Hepatocyte (in vitro differentiated cells): Measurements from ENCODE around the gene SOBP. TPM values are rescaled to one million over a fixed set of nuclear protein-coding genes. Genes with fewer than 3 reads are reported as not detected.

Source experiments
- DNase-seq: peaks from one replicate; pipeline ENCODE4 v3.0.0-alpha.2; 2016; ENCODE audit warnings: low spot score
- H2AFZ ChIP-seq: fragments of 200-600 bp; sonication (generic); 2 replicates; pipeline ENCODE4 v1.6.0; 2016; ENCODE audit warnings: antibody characterized with exemption, mild to moderate bottlenecking
- H3K27ac ChIP-seq: fragments of 200-600 bp; sonication (generic); 2 replicates; pipeline ENCODE4 v1.5.1; 2016; ENCODE audit warnings: mild to moderate bottlenecking
- H3K27me3 ChIP-seq: fragments of 200-600 bp; sonication (generic); 2 replicates; pipeline ENCODE4 v1.6.1; 2016
- H3K36me3 ChIP-seq: fragments of 200-600 bp; sonication (generic); replicated peaks from 2 replicates; pipeline ENCODE4 v1.5.1; 2016; ENCODE audit warnings: low read depth; ENCODE audit not compliant: insufficient read depth
- H3K4me1 ChIP-seq: fragments of 200-600 bp; sonication (generic); 2 replicates; pipeline ENCODE4 v1.5.1; 2016; ENCODE audit warnings: mild to moderate bottlenecking, moderate library complexity; ENCODE audit not compliant: insufficient read depth
- H3K4me2 ChIP-seq: fragments of 200-600 bp; sonication (generic); 2 replicates; pipeline ENCODE4 v1.6.0; 2016
- H3K4me3 ChIP-seq: fragments of 200-600 bp; sonication (generic); 2 replicates; pipeline ENCODE4 v1.5.1; 2016; ENCODE audit warnings: mild to moderate bottlenecking
- H3K79me2 ChIP-seq: fragments of 200-600 bp; sonication (generic); 2 replicates; pipeline ENCODE4 v1.6.0; 2017; ENCODE audit warnings: mild to moderate bottlenecking
- H3K9me2 ChIP-seq: fragments of 200-600 bp; sonication (generic); replicated peaks from 2 replicates; pipeline ENCODE4 v1.6.0; 2017; ENCODE audit warnings: mild to moderate bottlenecking; ENCODE audit not compliant: insufficient read depth
- H3K9me3 ChIP-seq: fragments of 200-600 bp; sonication (generic); 2 replicates; pipeline ENCODE4 v1.5.1; 2016; ENCODE audit warnings: low read depth, mild to moderate bottlenecking
- H4K20me1 ChIP-seq: fragments of 200-600 bp; sonication (generic); 2 replicates; pipeline ENCODE4 v1.6.0; 2016; ENCODE audit warnings: mild to moderate bottlenecking; ENCODE audit not compliant: insufficient read depth, poor library complexity, severe bottlenecking
- EZH2 ChIP-seq: fragments of 200-600 bp; sonication (generic); IDR thresholded peaks from 2 replicates; pipeline ENCODE4 v1.6.1; 2016; ENCODE audit warnings: antibody characterized with exemption, mild to moderate bottlenecking, borderline replicate concordance
- EZH2phosphoT487 ChIP-seq: fragments of 200-600 bp; sonication (generic); IDR thresholded peaks from one replicate; pipeline ENCODE4 v1.6.1; 2018; ENCODE audit warnings: antibody characterized with exemption, mild to moderate bottlenecking, low read depth, moderate library complexity; ENCODE audit not compliant: unreplicated experiment, severe bottlenecking
- WGBS: methylation state at CpG from one replicate; pipeline ENCODE4 v1.1.6; 2016; ENCODE audit warnings: low lambda C conversion rate; ENCODE audit errors: missing lambda C conversion rate; 5-methylcytosine and 5-hydroxymethylcytosine counted together
- polyA plus RNA-seq: library from polyadenylated mRNA; unstranded; fragments of >200 nt; fragmentation: Nextera tagmentation; extraction: Ambion mirVana; gene quantifications from 2 replicates; pipeline ENCODE4 v1.2.1, GENCODE V29; 2016
- total RNA-seq: library from RNA; depleted of rRNA; stranded (reverse); fragments of >200 nt; gene quantifications from 2 replicates; pipeline ENCODE4 v1.2.3, GENCODE V29; 2014
- TF ChIP-seq, protein P1 (sequence below): fragments of 200-600 bp; sonication (generic); IDR thresholded peaks from 2 replicates; pipeline ENCODE4 v1.5.1; 2016; ENCODE audit warnings: antibody characterized with exemption, mild to moderate bottlenecking; ENCODE audit not compliant: poor library complexity

SOBP gene
- total and polyA plus RNA-seq, 2 experiments from 2014 or later = 2.1 to 2.2 TPM

DNA sequence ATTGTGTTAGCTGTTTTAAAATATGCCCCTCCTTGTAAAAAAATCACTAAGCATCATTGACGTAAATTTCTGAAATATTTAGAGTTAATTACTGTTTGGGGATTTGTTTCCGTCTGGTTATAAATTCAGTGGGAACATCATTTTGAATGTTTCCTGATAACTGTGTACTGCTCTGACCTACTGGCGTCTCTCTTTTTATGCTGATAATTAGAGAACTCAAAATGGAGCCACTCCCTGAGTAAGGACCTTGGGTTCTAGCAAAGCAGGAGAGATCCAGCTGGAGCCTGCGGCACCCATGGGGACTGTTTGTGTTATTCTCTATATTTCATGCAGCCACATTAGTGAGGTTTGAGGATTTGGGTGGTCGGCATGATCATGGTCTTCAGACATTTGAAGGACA, 124.9 kb downstream of the SOBP start:
- no peak overlapping the region for H2AFZ ChIP-seq
- H3K9me2 ChIP-seq = no peaks in the 10 kb centered on the region
- no peaks in the 10 kb centered on the region for H4K20me1 ChIP-seq
- WGBS = 91% methylated on average over 5 of the region's 5 CpGs
- no peaks in the 10 kb centered on the region for H3K36me3 ChIP-seq
- H3K27ac ChIP-seq = no peak overlapping the region
- no peaks in the 10 kb centered on the region for H3K27me3 ChIP-seq
- H3K4me3 ChIP-seq = no peak overlapping the region
- H3K4me1 ChIP-seq = peaks cover 5% of the 10 kb centered on the region
- TF ChIP-seq EZH2 = no peak
- TF ChIP-seq, protein P1, sequence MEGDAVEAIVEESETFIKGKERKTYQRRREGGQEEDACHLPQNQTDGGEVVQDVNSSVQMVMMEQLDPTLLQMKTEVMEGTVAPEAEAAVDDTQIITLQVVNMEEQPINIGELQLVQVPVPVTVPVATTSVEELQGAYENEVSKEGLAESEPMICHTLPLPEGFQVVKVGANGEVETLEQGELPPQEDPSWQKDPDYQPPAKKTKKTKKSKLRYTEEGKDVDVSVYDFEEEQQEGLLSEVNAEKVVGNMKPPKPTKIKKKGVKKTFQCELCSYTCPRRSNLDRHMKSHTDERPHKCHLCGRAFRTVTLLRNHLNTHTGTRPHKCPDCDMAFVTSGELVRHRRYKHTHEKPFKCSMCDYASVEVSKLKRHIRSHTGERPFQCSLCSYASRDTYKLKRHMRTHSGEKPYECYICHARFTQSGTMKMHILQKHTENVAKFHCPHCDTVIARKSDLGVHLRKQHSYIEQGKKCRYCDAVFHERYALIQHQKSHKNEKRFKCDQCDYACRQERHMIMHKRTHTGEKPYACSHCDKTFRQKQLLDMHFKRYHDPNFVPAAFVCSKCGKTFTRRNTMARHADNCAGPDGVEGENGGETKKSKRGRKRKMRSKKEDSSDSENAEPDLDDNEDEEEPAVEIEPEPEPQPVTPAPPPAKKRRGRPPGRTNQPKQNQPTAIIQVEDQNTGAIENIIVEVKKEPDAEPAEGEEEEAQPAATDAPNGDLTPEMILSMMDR = no peak
- no peak for TF ChIP-seq EZH2phosphoT487
- H3K9me3 ChIP-seq = no peaks in the 10 kb centered on the region
- no peaks in the 10 kb centered on the region for H3K79me2 ChIP-seq
- no peak overlapping the region for H3K4me2 ChIP-seq
- DNase-seq = no peak

DNA sequence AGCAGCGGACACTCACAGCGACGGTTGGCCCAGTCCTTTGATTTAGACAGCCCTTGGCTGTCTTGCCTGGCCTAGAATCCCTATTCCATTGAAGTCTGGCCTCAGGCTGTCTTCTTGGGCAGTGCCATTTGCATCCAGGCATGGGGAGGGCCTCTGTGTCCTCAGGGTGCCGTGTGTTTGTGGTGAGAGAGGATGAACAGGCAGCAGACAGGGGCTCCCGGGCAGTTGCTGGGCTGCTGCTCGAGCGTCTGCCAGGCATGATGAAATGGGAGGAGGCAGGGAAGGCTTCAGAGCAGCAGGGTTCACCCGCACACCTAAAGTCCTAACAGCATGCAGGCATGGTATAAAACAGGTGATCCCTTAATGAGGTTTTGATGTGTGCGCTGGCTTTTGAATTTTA, 126.9 kb downstream of the SOBP start:
- WGBS = 73% methylated on average over 9 of the region's 9 CpGs
- H3K79me2 ChIP-seq = no peaks in the 10 kb centered on the region
- no peak overlapping the region for H2AFZ ChIP-seq
- no peak for TF ChIP-seq EZH2phosphoT487
- TF ChIP-seq EZH2 = no peak
- TF ChIP-seq, protein P1 = no peak
- no peaks in the 10 kb centered on the region for H3K27me3 ChIP-seq
- H3K36me3 ChIP-seq = no peaks in the 10 kb centered on the region
- no peaks in the 10 kb centered on the region for H4K20me1 ChIP-seq
- H3K4me3 ChIP-seq = no peak overlapping the region
- no peaks in the 10 kb centered on the region for H3K9me3 ChIP-seq
- H3K9me2 ChIP-seq = no peaks in the 10 kb centered on the region
- H3K4me1 ChIP-seq = no peaks in the 10 kb centered on the region
- H3K27ac ChIP-seq = no peak overlapping the region
- DNase-seq = no peak
- H3K4me2 ChIP-seq = no peak overlapping the region

DNA sequence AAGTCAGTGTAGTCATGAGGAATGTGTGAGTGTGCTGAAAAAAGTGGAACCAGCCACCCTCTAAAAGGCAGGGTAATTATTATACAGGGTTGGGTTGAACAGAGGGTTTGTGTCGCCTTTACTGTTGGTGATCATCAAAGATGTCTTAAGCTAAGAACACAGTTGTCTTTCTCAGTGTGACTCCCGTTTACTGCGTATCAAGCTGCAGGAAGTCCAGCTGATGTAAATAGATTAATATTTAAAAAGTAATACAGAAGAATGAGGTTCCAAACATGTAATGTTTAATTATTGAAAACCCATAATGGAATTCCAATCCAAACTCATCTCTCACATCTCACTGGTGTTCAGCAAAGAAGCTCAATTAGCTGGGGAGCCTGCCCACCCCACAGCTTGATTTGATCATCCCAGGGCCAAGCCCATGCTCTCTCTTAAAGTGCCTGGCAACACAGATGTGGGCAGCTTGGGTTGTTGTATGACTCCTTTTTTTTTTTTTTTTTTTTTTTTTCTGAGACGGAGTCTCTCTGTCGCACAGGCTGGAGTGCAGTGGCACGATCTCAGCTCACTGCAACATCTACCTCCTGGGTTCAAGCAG, 127.5 kb downstream of the SOBP start:
- no peak overlapping the region for H2AFZ ChIP-seq
- DNase-seq = no peak
- no peak overlapping the region for H3K4me3 ChIP-seq
- no peaks in the 10 kb centered on the region for H3K79me2 ChIP-seq
- no peaks in the 10 kb centered on the region for H3K27me3 ChIP-seq
- no peaks in the 10 kb centered on the region for H3K4me1 ChIP-seq
- H3K27ac ChIP-seq = no peak overlapping the region
- no peak overlapping the region for H3K4me2 ChIP-seq
- H4K20me1 ChIP-seq = no peaks in the 10 kb centered on the region
- no peaks in the 10 kb centered on the region for H3K9me3 ChIP-seq
- H3K9me2 ChIP-seq = no peaks in the 10 kb centered on the region
- WGBS = 93% methylated on average over 6 of the region's 6 CpGs
- TF ChIP-seq, protein P1 = no peak
- TF ChIP-seq EZH2 = no peak
- no peak for TF ChIP-seq EZH2phosphoT487
- H3K36me3 ChIP-seq = no peaks in the 10 kb centered on the region

DNA sequence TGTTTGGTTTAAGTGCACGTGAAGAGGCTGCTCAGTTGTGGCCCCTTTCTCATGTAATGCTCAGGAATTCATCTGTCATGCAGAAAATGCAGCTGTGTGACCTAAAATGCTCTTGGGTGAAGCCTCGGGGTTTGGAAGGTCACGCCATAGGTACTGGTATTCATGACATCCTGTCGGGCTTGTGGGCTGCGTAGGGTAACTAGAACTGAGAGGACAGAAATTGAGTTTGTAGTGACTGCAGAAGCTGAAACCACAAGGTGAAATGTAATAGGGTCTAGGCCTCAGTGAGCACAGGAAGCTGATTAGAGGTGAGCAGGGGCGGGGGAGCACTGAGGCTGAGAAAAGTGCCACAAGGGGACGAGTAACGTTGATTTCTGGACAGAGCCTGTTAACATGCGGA, 128.8 kb downstream of the SOBP start:
- Histone ChIP-seq H3K4me3 (no peak overlapping the region), H3K9me3 (no peaks in the 10 kb centered on the region), H3K36me3 (no peaks in the 10 kb centered on the region), H2AFZ (no peak overlapping the region), H3K27me3 (no peaks in the 10 kb centered on the region), H3K4me2 (no peak overlapping the region), H4K20me1 (no peaks in the 10 kb centered on the region), H3K79me2 (no peaks in the 10 kb centered on the region), H3K4me1 (no peaks in the 10 kb centered on the region), H3K27ac (no peak overlapping the region), H3K9me2 (no peaks in the 10 kb centered on the region)
- DNase-seq = no peak
- 88% methylated on average over 9 of the region's 9 CpGs for WGBS
- TF ChIP-seq EZH2phosphoT487 (no peak), EZH2 (no peak)
- TF ChIP-seq, protein P1 = no peak
